HUDEP-2 (cell line): ENCODE measurements around the gene BBS1.
"Not testable (repeated sequence)": the region's sequence is repeated elsewhere in the genome, so short reads cannot be mapped to it uniquely, and the experiment has no call there.

Experiments used
- DNase-seq, 76 experiments: peaks; one replicate each; lab custom pipeline; 2025; ENCODE audit not compliant: unreplicated experiment in 76 of 76; lab: John Stamatoyannopoulos, UW

The BBS1 gene

DNA sequence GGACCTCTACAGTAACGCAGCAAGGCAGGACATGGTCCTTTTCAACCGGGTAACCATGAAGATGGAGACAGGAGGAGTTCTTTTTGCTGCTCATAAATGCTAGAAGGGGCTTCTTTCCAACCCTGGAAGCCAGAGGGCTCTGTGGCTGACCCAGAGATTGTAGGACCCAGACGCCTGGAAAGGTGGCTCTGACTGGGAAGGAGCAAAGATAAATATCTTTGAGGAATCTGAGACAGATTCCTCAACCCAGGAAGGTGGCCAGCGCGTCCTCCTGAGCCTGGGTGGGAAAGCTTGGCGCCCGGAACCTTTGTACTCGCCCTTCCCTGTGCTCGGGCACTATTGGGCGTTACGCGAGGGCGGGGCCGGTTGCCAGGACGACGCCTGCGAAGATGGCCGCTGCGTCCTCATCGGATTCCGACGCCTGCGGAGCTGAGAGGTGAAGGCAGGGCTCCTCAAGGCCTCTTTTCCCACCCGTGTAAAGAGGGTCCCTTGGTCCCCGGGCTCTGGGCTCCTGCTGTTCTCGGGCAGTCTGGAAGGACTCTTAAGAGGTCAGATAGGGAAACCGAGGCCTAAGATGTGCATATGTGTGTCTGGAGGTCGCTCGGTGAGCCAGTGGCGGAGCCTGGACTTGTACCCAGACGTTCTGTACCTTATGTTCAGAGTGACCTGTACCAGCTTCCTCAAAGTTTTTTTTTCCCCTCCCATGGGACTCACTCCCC lies at the start of gene BBS1:
Gene BBS1, plus strand, starts transcription at position 365 of the 719 bp plus-strand sequence. Its CDS starts 25 bp downstream, at position 390.
- peak in 72 of 76 experiments; percentile 5 to 82 (median 61) for DNase-seq

- no peak for DNase-seq
These were observed 48.4 kb upstream of the BBS1 start for GRCh38 chr11:66462010-66462409.

DNA sequence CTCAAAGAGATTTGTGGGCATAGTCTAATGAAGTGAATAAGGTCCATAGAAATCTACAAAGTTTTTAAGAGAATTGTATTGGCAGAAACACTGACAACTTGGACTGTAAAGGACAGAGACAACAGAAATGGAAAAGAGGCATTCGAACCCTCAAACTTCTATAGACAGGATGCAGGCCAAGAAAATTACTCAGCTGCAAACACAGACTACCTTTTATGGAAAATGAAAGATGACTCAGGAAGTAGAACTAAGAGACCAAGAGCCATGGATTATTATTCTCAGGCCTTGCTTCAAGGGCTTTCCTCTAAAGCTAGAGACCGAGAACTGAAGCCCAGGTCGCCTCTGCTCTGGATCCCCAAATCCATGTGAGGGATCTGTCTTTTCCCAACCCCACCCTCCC lies 47.5 kb upstream of the BBS1 start:
- no peak for DNase-seq

DNA sequence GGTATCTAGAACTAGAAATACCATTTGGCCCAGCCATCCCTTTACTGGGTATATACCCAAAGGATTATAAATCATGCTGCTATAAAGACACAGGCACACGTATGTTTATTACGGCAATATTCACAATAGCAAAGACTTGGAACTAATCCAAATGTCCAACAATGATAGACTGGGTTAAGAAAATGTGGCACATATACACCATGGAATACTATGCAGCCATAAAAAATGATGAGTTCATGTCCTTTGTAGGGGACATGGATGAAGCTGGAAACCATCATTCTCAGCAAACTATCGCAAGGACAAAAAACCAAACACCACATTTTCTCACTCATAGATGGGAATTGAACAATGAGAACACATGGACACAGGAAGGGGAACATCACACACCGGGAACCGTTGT lies 46.3 kb upstream of the BBS1 start:
- DNase-seq = not testable (repeated sequence)

- no peak for DNase-seq
These were observed 45.5 kb upstream of the BBS1 start for GRCh38 chr11:66464916-66465315.

- DNase-seq = no peak
These were observed 44.8 kb upstream of the BBS1 start for GRCh38 chr11:66465373-66466224.

DNA sequence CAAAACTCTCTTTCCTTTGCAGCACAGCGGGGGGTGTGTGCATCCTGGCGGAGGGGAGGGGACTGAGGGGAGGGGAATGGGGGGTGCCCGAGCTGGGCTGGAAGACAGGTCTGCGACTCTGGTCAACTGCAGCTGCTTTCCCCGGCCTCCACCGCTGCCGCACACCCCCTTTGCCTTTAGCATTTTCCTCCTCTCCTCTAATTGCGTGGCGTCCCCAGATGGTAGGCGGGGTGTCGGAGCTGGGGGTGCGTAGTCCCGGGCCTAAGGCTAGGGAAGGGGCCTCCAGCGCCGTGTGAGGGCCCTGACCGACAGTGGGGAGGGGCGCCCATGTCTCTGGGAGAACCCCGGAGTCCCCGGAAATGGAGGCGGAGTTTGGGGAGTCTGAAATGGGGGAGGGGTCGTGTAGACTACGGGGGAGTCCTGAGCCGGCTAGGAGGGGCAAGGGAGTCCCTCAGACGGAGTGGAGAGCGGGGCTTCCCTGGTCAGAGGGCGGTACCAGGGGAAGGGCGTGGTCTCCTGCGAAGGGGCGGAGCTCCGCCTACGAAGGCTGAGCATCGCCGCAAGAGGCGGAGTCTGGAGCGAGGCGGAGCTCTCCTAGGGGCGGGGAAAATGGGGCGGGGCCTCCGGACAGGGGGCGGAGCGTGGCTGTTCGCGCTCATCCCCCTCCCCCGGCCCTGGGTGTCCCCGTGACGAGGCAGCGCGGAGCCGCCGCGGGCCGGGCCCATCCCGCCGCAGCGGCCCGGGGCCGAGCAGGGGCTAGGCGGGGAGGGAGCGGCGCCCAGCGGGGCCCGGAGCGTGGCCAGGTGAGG lies 44.0 kb upstream of the BBS1 start, which contains the start of gene PELI3:
Gene PELI3, plus strand, starts transcription at position 681 of the 809 bp plus-strand sequence. CDS start 1,224 bp downstream, outside the sequence.
- DNase-seq = peak in 73 of 76 experiments; percentile 15 to 93 (median 80)

DNA sequence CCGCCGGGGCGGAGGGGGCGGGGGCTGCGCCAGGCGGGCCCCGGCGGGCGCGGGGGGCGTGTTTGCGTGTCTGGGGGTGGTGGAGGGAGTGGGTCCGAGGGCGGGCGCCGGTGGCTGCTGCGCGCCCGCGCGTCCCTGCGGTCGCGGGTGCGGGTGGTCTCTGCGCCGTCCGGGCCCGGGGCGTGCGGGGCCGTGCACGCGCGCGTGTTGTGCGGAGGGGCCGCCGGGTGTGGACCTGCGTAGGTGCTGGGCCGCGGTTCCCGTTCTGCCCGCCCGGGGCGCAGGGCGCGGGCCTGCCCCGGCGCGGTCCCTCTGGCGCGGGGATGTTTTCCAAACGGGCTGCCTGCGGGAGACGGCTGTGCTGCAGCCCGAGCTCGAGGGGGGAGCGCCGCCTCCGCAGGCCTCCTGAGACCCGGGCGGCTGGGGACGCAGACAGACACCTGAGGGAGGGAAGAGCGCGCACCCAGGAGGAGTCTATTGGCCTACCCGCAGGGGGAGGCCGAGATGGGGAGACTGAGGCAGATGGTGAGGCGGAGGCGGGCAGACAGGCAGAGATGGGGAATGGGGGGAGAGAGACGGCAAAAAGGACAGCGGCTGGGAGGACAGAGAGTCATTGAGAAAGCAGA lies 43.3 kb upstream of the BBS1 start:
- DNase-seq = peak in 8 of 76 experiments; percentile 4 to 45 (median 20)

GRCh38 chr11:66467756-66468155 lies 42.7 kb upstream of the BBS1 start:
- DNase-seq = peak in 20 of 76 experiments; percentile 2 to 37 (median 12)

DNA sequence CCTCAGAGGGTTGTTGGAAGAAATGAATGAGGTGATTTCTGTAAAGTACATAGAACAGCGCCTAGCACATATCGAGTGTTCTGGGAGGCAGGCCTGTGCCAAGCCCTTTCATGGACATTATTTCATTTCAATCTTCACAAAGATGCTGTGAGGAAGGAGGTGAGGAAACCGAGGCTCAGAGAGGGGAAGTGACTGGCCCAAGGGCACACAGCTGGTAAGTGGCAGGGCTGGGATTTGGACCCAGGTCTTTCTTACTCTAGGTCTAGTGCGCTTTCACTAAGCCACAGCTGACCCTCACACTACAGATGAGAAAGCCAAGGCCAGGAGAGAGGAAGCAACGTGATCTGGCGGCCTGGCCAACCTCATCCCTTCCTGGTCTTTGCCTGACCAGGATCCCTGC lies 41.7 kb upstream of the BBS1 start:
- no peak for DNase-seq

GRCh38 chr11:66469441-66469840 lies 41.0 kb upstream of the BBS1 start:
- no peak for DNase-seq

DNA sequence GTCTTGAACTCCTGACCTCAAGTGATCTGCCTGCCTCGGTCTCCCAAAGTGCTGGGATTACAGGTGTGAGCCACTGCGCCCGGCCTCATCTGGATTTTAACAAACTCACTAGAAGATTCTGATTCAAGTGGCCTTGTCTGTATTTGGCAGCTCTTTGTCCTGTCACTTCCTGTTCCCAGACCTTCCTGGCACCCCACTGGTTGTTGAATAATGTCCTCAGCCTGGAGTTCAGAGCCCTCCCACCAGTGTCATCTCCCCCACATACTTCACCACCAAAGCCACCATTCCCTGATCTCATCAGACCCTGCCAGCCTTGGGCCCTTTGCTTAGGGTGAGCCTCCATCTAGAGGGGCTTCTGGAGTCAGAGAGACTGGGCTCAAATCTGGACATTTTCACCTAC lies 40.4 kb upstream of the BBS1 start:
- DNase-seq = no peak

- DNase-seq = no peak
These were observed 39.3 kb upstream of the BBS1 start for GRCh38 chr11:66471142-66471541.

DNA sequence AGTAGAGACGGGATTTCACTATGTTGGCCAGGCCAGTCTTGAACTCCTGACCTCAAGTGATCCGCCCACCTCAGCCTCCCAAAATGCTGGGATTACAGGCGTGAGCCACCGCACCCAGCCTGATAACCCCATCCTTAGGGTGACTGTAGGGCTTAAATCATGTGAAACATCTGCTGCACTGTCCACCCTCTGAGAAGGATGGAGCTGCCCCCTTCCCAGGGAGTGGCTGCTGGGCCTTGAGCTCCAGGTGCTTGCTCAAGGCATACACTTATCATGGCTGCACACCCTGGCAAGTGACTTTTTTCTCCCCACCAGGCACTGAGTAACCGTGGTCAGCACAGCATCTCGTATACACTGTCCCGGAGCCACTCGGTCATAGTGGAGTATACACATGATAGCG lies 38.4 kb upstream of the BBS1 start:
- DNase-seq = no peak

- DNase-seq = no peak
These were observed 37.3 kb upstream of the BBS1 start for GRCh38 chr11:66473167-66473566.

DNA sequence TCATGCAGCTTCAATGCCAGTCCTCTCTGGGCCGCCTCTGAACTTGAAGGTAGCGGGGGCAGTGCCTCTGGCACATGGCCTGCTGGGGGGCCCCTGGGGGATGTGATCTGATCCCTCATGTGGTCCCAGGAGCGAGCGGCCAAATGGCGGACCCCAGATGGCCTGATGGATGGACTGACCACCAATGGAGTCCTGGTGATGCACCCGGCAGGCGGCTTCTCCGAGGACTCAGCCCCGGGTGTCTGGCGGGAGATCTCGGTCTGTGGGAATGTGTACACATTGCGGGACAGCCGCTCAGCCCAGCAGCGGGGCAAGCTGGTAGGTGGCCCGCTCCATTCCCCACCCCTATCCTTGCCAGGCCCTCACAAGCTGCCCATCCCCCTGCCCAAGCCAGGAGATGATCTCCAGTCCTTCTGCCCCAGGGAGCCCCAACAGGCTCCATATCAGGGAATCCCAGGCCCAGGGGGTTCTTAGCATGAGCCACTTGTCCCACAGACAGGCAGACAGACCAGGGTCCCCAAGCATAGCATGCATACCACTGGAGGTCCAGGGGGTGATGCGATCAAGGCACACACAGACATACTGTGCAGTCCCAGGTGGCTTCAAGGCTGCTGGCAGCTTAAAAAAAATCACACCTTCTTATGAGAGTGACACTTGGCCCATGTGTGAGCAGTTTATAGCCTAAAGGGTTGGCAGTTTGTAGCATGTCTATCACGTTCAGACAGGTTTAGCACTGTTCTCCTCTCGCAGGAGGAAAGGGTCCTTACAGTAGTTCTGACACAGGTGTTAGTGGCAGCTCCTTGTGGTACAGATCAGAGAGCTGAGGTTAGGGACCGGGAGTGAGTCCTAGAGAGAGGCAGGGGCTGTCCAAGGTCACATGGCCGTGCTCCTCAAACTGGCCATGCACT lies 36.6 kb upstream of the BBS1 start:
- DNase-seq = no peak

- DNase-seq = no peak
These were observed 34.9 kb upstream of the BBS1 start for GRCh38 chr11:66475349-66476172.

- no peak for DNase-seq
These were observed 34.1 kb upstream of the BBS1 start for GRCh38 chr11:66476173-66476840.
